Muscle of leg (tissue), 16 donors: Measurements from ENCODE around the gene PRR20E. TPM values are rescaled to one million over a fixed set of nuclear protein-coding genes. Genes with fewer than 3 reads are reported as not detected.
"Not testable (repeated sequence)": the region's sequence is repeated elsewhere in the genome, so short reads cannot be mapped to it uniquely, and the experiment has no call there.

Experiments
- DNase-seq: peaks from one replicate; pipeline ENCODE4 v3.0.0; 2013
- H3K27ac ChIP-seq: one replicate; pipeline ENCODE4 v1.5.1; 2013; ENCODE audit warnings: mild to moderate bottlenecking, low read length, control low read depth
- H3K27me3 ChIP-seq: one replicate; pipeline ENCODE4 v1.6.1; 2013; ENCODE audit warnings: low read length; ENCODE audit not compliant: control insufficient read depth, insufficient read depth
- H3K36me3 ChIP-seq: one replicate; pipeline ENCODE4 v1.6.1; 2013; ENCODE audit warnings: low read length; ENCODE audit not compliant: control insufficient read depth, insufficient read depth
- H3K4me1 ChIP-seq: one replicate; pipeline ENCODE4 v1.6.1; 2013; ENCODE audit warnings: low read length; ENCODE audit not compliant: control insufficient read depth, insufficient read depth
- H3K4me3 ChIP-seq: one replicate; pipeline ENCODE4 v1.5.1; 2013; ENCODE audit warnings: low read length, control low read depth
- H3K9me3 ChIP-seq: replicated peaks from 2 replicates; pipeline ENCODE4 v1.6.1; 2013; ENCODE audit warnings: low read depth, low read length; ENCODE audit not compliant: control insufficient read depth
- WGBS: methylation state at CpG from one replicate; pipeline ENCODE4 v1.1.5; 2013; ENCODE audit warnings: missing lambda C conversion rate; ENCODE audit not compliant: insufficient coverage; 5-methylcytosine and 5-hydroxymethylcytosine counted together
- long read RNA-seq, 11 donors: transcript quantifications; one replicate each; lab custom pipeline, GENCODE V29; 2026
- polyA plus RNA-seq, 8 donors: library from polyadenylated mRNA; unstranded; fragments of 120-200 nt; gene quantifications; one replicate each; pipeline versions ENCODE4 v1.2.1 to v1.2.3, GENCODE V29; 2013; ENCODE audit warnings: inconsistent platforms in 1 of 8, low replicate concordance in 1 of 8; ENCODE audit not compliant: insufficient read length in 8 of 8, insufficient read depth in 1 of 8
- total RNA-seq: library from RNA; stranded (reverse); fragments of 120-200 nt; gene quantifications from one replicate; pipeline ENCODE4 v1.2.4, GENCODE V29; 2013

PRR20E gene
- total RNA-seq (not detected), polyA plus RNA-seq (not detected)
- long read RNA-seq, donor 1 = 0 reads
- long read RNA-seq, donor 2 = 0 reads
- long read RNA-seq, donor 3 = 0 reads
- long read RNA-seq, donor 4 = 0 reads
- long read RNA-seq, donor 5 = 0 reads
- long read RNA-seq, donor 6 = 0 reads
- long read RNA-seq, donor 7 = 0 reads
- long read RNA-seq, donor 8 = 0 reads
- long read RNA-seq, donor 9 = 0 reads
- long read RNA-seq, donor 10 = 0 reads
- long read RNA-seq, donor 11 = 0 reads

DNA sequence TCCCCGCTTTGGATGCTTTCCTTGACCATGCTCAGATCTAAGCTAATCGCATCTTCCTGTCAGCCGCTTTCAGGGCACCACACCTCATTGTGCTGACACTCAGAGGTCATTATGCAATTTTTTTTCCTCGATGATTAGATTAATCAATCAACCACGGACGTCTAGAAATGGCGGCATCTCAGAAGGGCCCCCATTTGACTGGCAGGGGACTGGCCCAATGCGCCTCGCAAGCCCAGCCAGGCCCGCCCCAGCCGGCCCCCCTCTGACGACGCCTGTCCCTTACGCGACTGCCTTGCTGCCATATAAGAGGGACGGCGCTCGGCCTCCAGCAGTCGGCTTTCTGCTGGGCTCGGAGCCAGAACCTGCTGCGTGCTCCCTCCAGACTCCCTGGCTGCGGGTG lies at the start of gene PRR20E:
Gene PRR20E (plus strand): TSS at position 301 of the 400 bp plus-strand sequence. CDS start 387 bp downstream, outside the sequence.
- not testable (repeated sequence) for H3K27ac ChIP-seq, DNase-seq
- WGBS = no CpG with 5 or more reads among the region's 22 CpGs

DNA sequence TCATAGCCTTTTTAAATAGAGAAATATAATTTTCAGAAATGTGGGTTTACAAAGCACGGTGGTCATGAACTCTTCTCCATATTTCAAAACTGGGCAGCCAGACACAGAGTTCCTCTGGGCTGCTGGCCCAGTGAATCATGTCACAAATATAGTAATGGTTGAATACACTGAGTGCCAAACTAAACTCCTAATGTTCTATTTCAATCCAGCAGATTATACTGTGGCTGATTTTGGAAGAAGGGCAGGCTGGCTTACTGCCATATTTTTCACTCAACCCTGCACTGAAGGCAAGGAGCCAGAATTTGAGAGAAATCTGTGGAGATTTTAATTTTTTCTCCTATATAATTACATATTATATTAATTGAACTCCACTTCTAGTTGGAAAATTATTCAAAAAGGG lies 43.3 kb upstream of the PRR20E start:
- Histone ChIP-seq H3K36me3 (no peaks in the 10 kb centered on the region), H3K27ac (peak overlapping the region; percentile 68), H3K27me3 (no peaks in the 10 kb centered on the region), H3K4me1 (no peaks in the 10 kb centered on the region), H3K9me3 (no peaks in the 10 kb centered on the region), H3K4me3 (no peak overlapping the region)
- DNase-seq = peak; percentile 95
- WGBS = no CpG with 5 or more reads among the region's 1 CpG

More for the DNA sequence above, at the start of gene PRR20E:
- not testable (repeated sequence) for H3K4me3 ChIP-seq, H3K27me3 ChIP-seq, H3K4me1 ChIP-seq, H3K36me3 ChIP-seq, H3K9me3 ChIP-seq

DNA sequence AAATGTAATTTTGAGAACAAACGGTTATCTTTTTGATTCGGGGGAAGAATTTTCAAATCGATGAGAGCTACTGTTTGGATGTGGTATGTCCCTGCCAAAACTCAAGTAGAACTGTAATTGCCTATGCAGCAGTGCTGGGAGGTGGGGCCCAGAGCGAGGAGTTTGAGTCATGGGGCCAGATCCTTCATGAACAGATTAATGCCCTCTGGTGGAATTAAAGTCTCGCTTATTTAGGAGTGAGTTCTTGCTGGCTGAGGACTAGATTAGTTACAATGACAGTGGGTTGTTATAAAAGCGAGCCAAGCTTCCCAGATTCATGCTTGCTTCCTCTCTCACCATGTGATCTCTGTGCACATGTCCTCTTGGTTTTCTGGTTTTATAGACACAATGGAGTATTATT lies 38.1 kb upstream of the PRR20E start:
- Histone ChIP-seq H3K9me3 (no peaks in the 10 kb centered on the region), H3K36me3 (no peaks in the 10 kb centered on the region), H3K27me3 (no peaks in the 10 kb centered on the region), H3K4me3 (no peak overlapping the region), H3K4me1 (no peaks in the 10 kb centered on the region), H3K27ac (no peak overlapping the region)
- 74% methylated on average over 3 of the region's 6 CpGs for WGBS
- no peak for DNase-seq

DNA sequence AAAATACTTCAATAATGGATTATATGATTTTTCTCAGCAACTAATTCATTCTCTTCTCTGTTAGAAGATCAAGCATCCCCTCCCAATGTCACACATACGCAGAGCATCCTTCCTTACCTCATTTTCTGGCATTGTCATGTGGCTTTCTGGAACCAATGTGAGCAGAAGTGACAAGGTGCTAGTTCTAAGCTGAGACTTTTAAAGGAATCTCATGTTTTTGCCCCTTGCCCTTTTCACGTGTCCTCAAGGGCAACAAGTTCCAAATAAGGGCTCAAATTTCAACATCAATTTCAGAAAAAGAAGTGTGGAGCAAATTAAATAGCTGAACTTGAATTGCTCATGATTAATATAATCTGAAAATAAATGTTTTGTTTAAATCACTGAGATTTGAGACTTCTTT lies 30.9 kb upstream of the PRR20E start:
- DNase-seq = no peak
- Histone ChIP-seq H3K4me3 (no peak overlapping the region), H3K27me3 (no peaks in the 10 kb centered on the region), H3K36me3 (no peaks in the 10 kb centered on the region), H3K9me3 (no peaks in the 10 kb centered on the region), H3K27ac (no peak overlapping the region), H3K4me1 (no peaks in the 10 kb centered on the region)
- 50% methylated on average over 2 of the region's 2 CpGs for WGBS

DNA sequence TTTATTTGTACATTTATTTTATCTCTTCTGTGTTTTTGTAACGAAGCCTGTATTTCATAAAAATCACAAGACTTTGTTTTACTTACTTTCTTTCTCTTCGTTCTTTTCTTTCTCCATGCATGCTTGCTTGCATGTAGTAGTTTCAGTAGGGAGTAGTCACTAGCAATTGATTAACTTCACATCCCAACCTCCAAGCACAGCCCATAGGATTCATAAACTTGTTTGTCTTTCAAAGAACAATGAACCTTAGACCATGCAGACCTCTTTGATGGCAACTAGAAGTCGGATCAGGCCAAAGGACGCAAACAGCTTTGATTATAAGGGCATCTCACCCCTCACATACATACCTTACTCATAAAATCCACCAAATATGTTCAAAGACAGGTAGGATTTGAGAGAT lies 29.4 kb upstream of the PRR20E start:
- H3K27me3 ChIP-seq = no peaks in the 10 kb centered on the region
- H3K4me3 ChIP-seq = no peak overlapping the region
- no peak for DNase-seq
- H3K27ac ChIP-seq = no peak overlapping the region
- 62% methylated on average over 2 of the region's 4 CpGs for WGBS
- H3K9me3 ChIP-seq = no peaks in the 10 kb centered on the region
- no peaks in the 10 kb centered on the region for H3K4me1 ChIP-seq
- no peaks in the 10 kb centered on the region for H3K36me3 ChIP-seq

- H3K36me3 ChIP-seq = no peaks in the 10 kb centered on the region
- no peak overlapping the region for H3K27ac ChIP-seq
- no peak for DNase-seq
- WGBS = no CpG with 5 or more reads among the region's 5 CpGs
- no peak overlapping the region for H3K4me3 ChIP-seq
- no peaks in the 10 kb centered on the region for H3K4me1 ChIP-seq
- H3K9me3 ChIP-seq = no peaks in the 10 kb centered on the region
- no peaks in the 10 kb centered on the region for H3K27me3 ChIP-seq
These were observed 28.0 kb upstream of the PRR20E start for GRCh38 chr13:57138988-57139387.

GRCh38 chr13:57139781-57140180 lies 27.2 kb upstream of the PRR20E start:
- H3K4me3 ChIP-seq, H3K36me3 ChIP-seq, H3K9me3 ChIP-seq, H3K27me3 ChIP-seq, DNase-seq, H3K27ac ChIP-seq, H3K4me1 ChIP-seq: not testable (repeated sequence)
- WGBS = 80% methylated on average over 2 of the region's 18 CpGs

DNA sequence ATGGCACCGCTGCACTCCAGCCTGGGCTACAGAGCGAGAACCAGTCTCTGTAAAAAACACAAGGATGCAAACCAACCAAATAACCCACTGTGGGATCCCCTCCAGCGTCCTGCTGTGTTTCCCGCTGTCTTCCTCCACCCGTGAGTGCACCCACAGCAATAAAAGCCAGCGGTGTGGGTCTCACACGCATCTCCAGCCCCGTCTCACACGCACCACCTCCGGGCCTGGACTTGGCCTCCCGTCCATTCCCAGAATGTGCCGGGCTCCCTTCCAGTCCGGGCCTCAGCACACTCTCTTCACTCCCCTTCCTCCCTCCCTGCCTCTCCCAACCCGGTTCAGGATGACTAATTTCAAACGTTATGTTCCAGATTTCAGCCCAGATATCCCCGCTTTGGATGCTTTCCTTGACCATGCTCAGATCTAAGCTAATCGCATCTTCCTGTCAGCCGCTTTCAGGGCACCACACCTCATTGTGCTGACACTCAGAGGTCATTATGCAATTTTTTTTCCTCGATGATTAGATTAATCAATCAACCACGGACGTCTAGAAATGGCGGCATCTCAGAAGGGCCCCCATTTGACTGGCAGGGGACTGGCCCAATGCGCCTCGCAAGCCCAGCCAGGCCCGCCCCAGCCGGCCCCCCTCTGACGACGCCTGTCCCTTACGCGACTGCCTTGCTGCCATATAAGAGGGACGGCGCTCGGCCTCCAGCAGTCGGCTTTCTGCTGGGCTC lies 26.6 kb upstream of the PRR20E start, which contains the start of gene PRR20A:
Gene PRR20A (plus strand): TSS at position 684 of the 734 bp plus-strand sequence. CDS start 387 bp downstream, outside the sequence.
- H3K4me3 ChIP-seq, DNase-seq, H3K4me1 ChIP-seq, H3K36me3 ChIP-seq, H3K27ac ChIP-seq, H3K27me3 ChIP-seq, H3K9me3 ChIP-seq: not testable (repeated sequence)
- WGBS = 100% methylated on average over 3 of the region's 34 CpGs

DNA sequence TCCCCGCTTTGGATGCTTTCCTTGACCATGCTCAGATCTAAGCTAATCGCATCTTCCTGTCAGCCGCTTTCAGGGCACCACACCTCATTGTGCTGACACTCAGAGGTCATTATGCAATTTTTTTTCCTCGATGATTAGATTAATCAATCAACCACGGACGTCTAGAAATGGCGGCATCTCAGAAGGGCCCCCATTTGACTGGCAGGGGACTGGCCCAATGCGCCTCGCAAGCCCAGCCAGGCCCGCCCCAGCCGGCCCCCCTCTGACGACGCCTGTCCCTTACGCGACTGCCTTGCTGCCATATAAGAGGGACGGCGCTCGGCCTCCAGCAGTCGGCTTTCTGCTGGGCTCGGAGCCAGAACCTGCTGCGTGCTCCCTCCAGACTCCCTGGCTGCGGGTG lies 19.8 kb upstream of the PRR20E start, which contains the start of gene PRR20B:
Gene PRR20B (plus strand): TSS at position 301 of the 400 bp plus-strand sequence. CDS start 387 bp downstream, outside the sequence.
- not testable (repeated sequence) for H3K36me3 ChIP-seq, DNase-seq, H3K4me3 ChIP-seq, H3K9me3 ChIP-seq, H3K27ac ChIP-seq, H3K4me1 ChIP-seq, H3K27me3 ChIP-seq
- WGBS = no CpG with 5 or more reads among the region's 22 CpGs

DNA sequence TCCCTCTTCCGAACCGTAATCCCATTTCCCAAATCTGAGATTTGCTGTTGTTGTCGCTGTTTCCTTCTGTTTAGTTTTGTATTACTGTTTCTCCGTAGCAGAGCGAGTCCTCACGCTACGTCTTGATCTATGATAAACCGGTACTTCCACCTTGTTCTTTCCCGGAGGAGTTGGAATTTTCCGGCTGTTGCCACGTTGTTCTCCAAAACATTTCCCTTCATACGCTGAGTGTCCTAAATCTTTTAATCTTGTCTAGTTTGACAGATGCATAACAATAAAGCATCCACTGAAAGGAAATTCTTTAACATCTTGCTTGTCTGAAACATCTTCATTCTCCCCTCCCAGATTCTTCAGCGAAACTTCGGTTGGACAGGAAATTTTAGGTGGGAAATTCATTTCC lies 18.9 kb upstream of the PRR20E start:
- H3K36me3 ChIP-seq, DNase-seq, H3K27me3 ChIP-seq, H3K27ac ChIP-seq, H3K4me3 ChIP-seq, H3K4me1 ChIP-seq, H3K9me3 ChIP-seq: not testable (repeated sequence)
- WGBS = 92% methylated on average over 4 of the region's 14 CpGs
